Progenitor cell of endocrine pancreas (in vitro differentiated cells): ENCODE measurements around the gene DHRS1. TPM values are rescaled to one million over a fixed set of nuclear protein-coding genes. Genes with fewer than 3 reads are reported as not detected.

Experiments used
- DNase-seq: peaks from one replicate; pipeline ENCODE4 v3.0.0; 2021; ENCODE audit warnings: low spot score; ENCODE audit not compliant: unreplicated experiment
- H3K27ac Mint-ChIP-seq: 2 replicates; pipeline ENCODE4 v1.8.0; 2021; ENCODE audit warnings: mild to moderate bottlenecking, moderate library complexity, mixed read lengths
- H3K27me3 Mint-ChIP-seq: 2 replicates; pipeline ENCODE4 v1.8.0; 2021; ENCODE audit warnings: mixed read lengths
- H3K36me3 Mint-ChIP-seq: 2 replicates; pipeline ENCODE4 v1.8.0; 2022; ENCODE audit warnings: mixed read lengths; ENCODE audit not compliant: insufficient read depth
- H3K4me1 Mint-ChIP-seq: 2 replicates; pipeline ENCODE4 v1.8.0; 2021; ENCODE audit warnings: low read depth, mixed read lengths
- H3K4me3 Mint-ChIP-seq: 2 replicates; pipeline ENCODE4 v1.8.0; 2021; ENCODE audit warnings: low read depth, mild to moderate bottlenecking, moderate library complexity, mixed read lengths
- H3K9me3 Mint-ChIP-seq: 2 replicates; pipeline ENCODE4 v1.8.0; 2021; ENCODE audit warnings: low read depth, mixed read lengths
- CTCF ChIP-seq: fragments of 200-600 bp; sonication (generic); IDR thresholded peaks from one replicate; pipeline ENCODE4 v1.5.0; 2021; ENCODE audit warnings: antibody characterized with exemption, mild to moderate bottlenecking; ENCODE audit not compliant: unreplicated experiment
- total RNA-seq: library from RNA; stranded (reverse); gene quantifications from 2 replicates; pipeline ENCODE4 v1.2.1, GENCODE V29; 2021

The DHRS1 gene
- total RNA-seq, 1 donor from 2014 or later, result 33.4 TPM

GRCh38 chr14:24290746-24291145, 8.8 kb downstream of the DHRS1 start:
- Mint-ChIP-seq H3K27me3 (no peaks in the 10 kb centered on the region), H3K36me3 (peaks cover 9% of the 10 kb centered on the region), H3K27ac (no peak overlapping the region), H3K9me3 (no peaks in the 10 kb centered on the region), H3K4me1 (no peaks in the 10 kb centered on the region), H3K4me3 (no peak overlapping the region)
- no peak for DNase-seq
- TF ChIP-seq CTCF, result no peak

GRCh38 chr14:24289649-24290280, 9.8 kb downstream of the DHRS1 start:
- H3K4me3 Mint-ChIP-seq, result no peak overlapping the region
- no peaks in the 10 kb centered on the region for H3K27me3 Mint-ChIP-seq
- H3K4me1 Mint-ChIP-seq, result no peaks in the 10 kb centered on the region
- no peaks in the 10 kb centered on the region for H3K9me3 Mint-ChIP-seq
- H3K36me3 Mint-ChIP-seq, result peaks cover 6% of the 10 kb centered on the region
- no peak for DNase-seq
- no peak for TF ChIP-seq CTCF
- H3K27ac Mint-ChIP-seq, result no peak overlapping the region

GRCh38 chr14:24286996-24287395, 12.6 kb downstream of the DHRS1 start:
- H3K4me3 Mint-ChIP-seq, result no peak overlapping the region
- no peaks in the 10 kb centered on the region for H3K9me3 Mint-ChIP-seq
- no peaks in the 10 kb centered on the region for H3K4me1 Mint-ChIP-seq
- no peaks in the 10 kb centered on the region for H3K27me3 Mint-ChIP-seq
- H3K36me3 Mint-ChIP-seq, result peaks cover 3% of the 10 kb centered on the region
- H3K27ac Mint-ChIP-seq, result no peak overlapping the region
- DNase-seq, result no peak
- no peak for TF ChIP-seq CTCF

- no peak overlapping the region for H3K27ac Mint-ChIP-seq
- H3K27me3 Mint-ChIP-seq, result no peaks in the 10 kb centered on the region
- H3K4me1 Mint-ChIP-seq, result no peaks in the 10 kb centered on the region
- peaks cover under 1% of the 10 kb centered on the region for H3K36me3 Mint-ChIP-seq
- no peaks in the 10 kb centered on the region for H3K9me3 Mint-ChIP-seq
- H3K4me3 Mint-ChIP-seq, result no peak overlapping the region
- no peak for DNase-seq
- no peak for TF ChIP-seq CTCF
Observed at GRCh38 chr14:24285351-24285750, 14.2 kb downstream of the DHRS1 start.

GRCh38 chr14:24284501-24285035, 15.0 kb downstream of the DHRS1 start:
- no peak overlapping the region for H3K4me3 Mint-ChIP-seq
- no peak for TF ChIP-seq CTCF
- no peak overlapping the region for H3K27ac Mint-ChIP-seq
- no peaks in the 10 kb centered on the region for H3K4me1 Mint-ChIP-seq
- DNase-seq, result no peak
- H3K36me3 Mint-ChIP-seq, result no peaks in the 10 kb centered on the region
- no peaks in the 10 kb centered on the region for H3K9me3 Mint-ChIP-seq
- H3K27me3 Mint-ChIP-seq, result no peaks in the 10 kb centered on the region
